GM12892 (cell line): ENCODE data around the gene THBD.

Experiments
- POLR2A ChIP-seq: IDR thresholded peaks from 2 replicates; pipeline ENCODE4 v1.6.1; 2011; ENCODE audit warnings: low read depth, low read length, control low read depth
- POLR2AphosphoS5 ChIP-seq: IDR thresholded peaks from 2 replicates; pipeline ENCODE4 v1.6.1; 2011; ENCODE audit warnings: low read depth, low read length, control low read depth

GRCh38 chr20:23024701-23025100 is 24.8 kb downstream of the THBD start:
- TF ChIP-seq POLR2AphosphoS5 (no peak), POLR2A (no peak)
